Karpas-422 (cell line): ENCODE results near the gene ZFYVE19. TPM values are rescaled to one million over a fixed set of nuclear protein-coding genes. Genes with fewer than 3 reads are reported as not detected.

ENCODE experiments used
- DNase-seq: peaks from one replicate; pipeline ENCODE4 v3.0.0-alpha.2; 2015
- H2AFZ ChIP-seq: fragments of 200-600 bp; sonication (generic); 2 replicates; pipeline ENCODE4 v1.6.1; 2014; ENCODE audit warnings: antibody characterized with exemption, low read length, mixed read lengths
- H3K27ac ChIP-seq: fragments of 200-600 bp; sonication (generic); 2 replicates; pipeline ENCODE4 v1.5.1; 2014; ENCODE audit warnings: mild to moderate bottlenecking, low read length, moderate library complexity
- H3K27me3 ChIP-seq: fragments of 200-600 bp; sonication (generic); 2 replicates; pipeline ENCODE4 v1.6.1; 2014; ENCODE audit warnings: low read length, mixed read lengths
- H3K36me3 ChIP-seq: fragments of 200-600 bp; sonication (generic); 2 replicates; pipeline ENCODE4 v1.6.1; 2014; ENCODE audit warnings: low read length, mixed read lengths; ENCODE audit not compliant: insufficient read depth
- H3K4me1 ChIP-seq: fragments of 200-600 bp; sonication (generic); 2 replicates; pipeline ENCODE4 v1.6.1; 2014; ENCODE audit warnings: mild to moderate bottlenecking, low read length, mixed read lengths
- H3K4me2 ChIP-seq: fragments of 200-600 bp; sonication (generic); 2 replicates; pipeline ENCODE4 v1.6.1; 2014; ENCODE audit warnings: low read length, low read depth, mild to moderate bottlenecking; ENCODE audit not compliant: poor library complexity, severe bottlenecking
- H3K4me3 ChIP-seq: fragments of 200-600 bp; sonication (generic); 2 replicates; pipeline ENCODE4 v1.5.1; 2014; ENCODE audit warnings: mild to moderate bottlenecking, antibody characterized with exemption, low read length, mixed read lengths
- H3K79me2 ChIP-seq: fragments of 200-600 bp; sonication (generic); 2 replicates; pipeline ENCODE4 v1.6.1; 2014; ENCODE audit warnings: mild to moderate bottlenecking, low read length, mixed read lengths
- H3K9ac ChIP-seq: fragments of 200-600 bp; sonication (generic); 2 replicates; pipeline ENCODE4 v1.6.0; 2014; ENCODE audit warnings: low read length
- H3K9me2 ChIP-seq: fragments of 200-600 bp; sonication (generic), shearing (Covaris generic); replicated peaks from 2 replicates; pipeline ENCODE4 v1.6.0; 2014; ENCODE audit warnings: mild to moderate bottlenecking, low read length, moderate library complexity; ENCODE audit not compliant: insufficient read depth
- H3K9me3 ChIP-seq: fragments of 300-700, 200-600 bp; sonication (generic); 2 replicates; pipeline ENCODE4 v1.6.1; 2014; ENCODE audit warnings: low read length, mixed read lengths
- H4K20me1 ChIP-seq: fragments of 200-600 bp; sonication (generic); 2 replicates; pipeline ENCODE4 v1.6.1; 2014; ENCODE audit warnings: mild to moderate bottlenecking, antibody characterized with exemption, low read length, low read depth; ENCODE audit not compliant: insufficient read depth
- total RNA-seq: library from RNA; depleted of rRNA; stranded (reverse); fragments of >200 nt; shearing (Covaris generic); gene quantifications from 2 replicates; pipeline ENCODE4 v1.2.3, GENCODE V29; 2014; ENCODE audit warnings: low replicate concordance

Gene ZFYVE19
- total RNA-seq, 1 experiment from 2014 or later = 14.5 TPM

- peaks cover 14% of the 10 kb centered on the region for H3K4me1 ChIP-seq
- DNase-seq = no peak
- H3K4me2 ChIP-seq = no peak overlapping the region
- H3K9ac ChIP-seq = no peak overlapping the region
- no peak overlapping the region for H3K27ac ChIP-seq
- no peaks in the 10 kb centered on the region for H3K36me3 ChIP-seq
- H3K9me2 ChIP-seq = no peaks in the 10 kb centered on the region
- no peaks in the 10 kb centered on the region for H3K9me3 ChIP-seq
- H4K20me1 ChIP-seq = no peaks in the 10 kb centered on the region
- no peaks in the 10 kb centered on the region for H3K79me2 ChIP-seq
- H3K27me3 ChIP-seq = no peaks in the 10 kb centered on the region
- H3K4me3 ChIP-seq = no peak overlapping the region
- no peak overlapping the region for H2AFZ ChIP-seq
Measured at GRCh38 chr15:40850576-40851112, 43.8 kb downstream of the ZFYVE19 start.

GRCh38 chr15:40852529-40852928 lies 45.6 kb downstream of the ZFYVE19 start:
- H3K36me3 ChIP-seq = no peaks in the 10 kb centered on the region
- H4K20me1 ChIP-seq = no peaks in the 10 kb centered on the region
- no peak overlapping the region for H3K27ac ChIP-seq
- no peak overlapping the region for H2AFZ ChIP-seq
- H3K4me1 ChIP-seq = peaks cover 7% of the 10 kb centered on the region
- DNase-seq = no peak
- H3K9me3 ChIP-seq = no peaks in the 10 kb centered on the region
- H3K9ac ChIP-seq = no peak overlapping the region
- H3K4me3 ChIP-seq = no peak overlapping the region
- H3K4me2 ChIP-seq = no peak overlapping the region
- no peaks in the 10 kb centered on the region for H3K79me2 ChIP-seq
- no peaks in the 10 kb centered on the region for H3K27me3 ChIP-seq
- H3K9me2 ChIP-seq = no peaks in the 10 kb centered on the region

- Histone ChIP-seq H3K9ac (no peak overlapping the region), H4K20me1 (no peaks in the 10 kb centered on the region), H3K4me3 (no peak overlapping the region), H2AFZ (no peak overlapping the region), H3K9me3 (no peaks in the 10 kb centered on the region), H3K27ac (no peak overlapping the region), H3K36me3 (no peaks in the 10 kb centered on the region), H3K4me1 (peaks cover 13% of the 10 kb centered on the region), H3K9me2 (no peaks in the 10 kb centered on the region), H3K27me3 (no peaks in the 10 kb centered on the region), H3K79me2 (no peaks in the 10 kb centered on the region), H3K4me2 (no peak overlapping the region)
- no peak for DNase-seq
Measured at GRCh38 chr15:40853241-40853890, 46.5 kb downstream of the ZFYVE19 start.

- no peak overlapping the region for H3K9ac ChIP-seq
- no peak for DNase-seq
- H3K4me3 ChIP-seq = no peak overlapping the region
Measured at GRCh38 chr15:40854161-40854560, 47.3 kb downstream of the ZFYVE19 start.

GRCh38 chr15:40855706-40856234 lies 48.9 kb downstream of the ZFYVE19 start:
- H3K4me3 ChIP-seq = no peak overlapping the region
- H3K4me1 ChIP-seq = peaks cover 25% of the 10 kb centered on the region
- H3K4me2 ChIP-seq = no peak overlapping the region
- DNase-seq = no peak
- H3K27ac ChIP-seq = no peak overlapping the region
- no peaks in the 10 kb centered on the region for H3K27me3 ChIP-seq
- H4K20me1 ChIP-seq = no peaks in the 10 kb centered on the region
- H3K9ac ChIP-seq = no peak overlapping the region
- no peaks in the 10 kb centered on the region for H3K79me2 ChIP-seq
- H2AFZ ChIP-seq = no peak overlapping the region
- H3K9me3 ChIP-seq = no peaks in the 10 kb centered on the region
- no peaks in the 10 kb centered on the region for H3K9me2 ChIP-seq
- no peaks in the 10 kb centered on the region for H3K36me3 ChIP-seq

More at GRCh38 chr15:40854161-40854560, 47.3 kb downstream of the ZFYVE19 start:
- Histone ChIP-seq H3K4me2 (no peak overlapping the region), H3K9me3 (no peaks in the 10 kb centered on the region), H3K9me2 (no peaks in the 10 kb centered on the region), H3K4me1 (peaks cover 20% of the 10 kb centered on the region), H3K27ac (no peak overlapping the region), H2AFZ (no peak overlapping the region), H4K20me1 (no peaks in the 10 kb centered on the region), H3K36me3 (no peaks in the 10 kb centered on the region), H3K79me2 (no peaks in the 10 kb centered on the region), H3K27me3 (no peaks in the 10 kb centered on the region)

GRCh38 chr15:40856746-40857145 lies 49.9 kb downstream of the ZFYVE19 start:
- H3K4me3 ChIP-seq = no peak overlapping the region
- H3K27me3 ChIP-seq = no peaks in the 10 kb centered on the region
- no peak for DNase-seq
- peak overlapping the region; percentile 57; the same call in 1 of the 2 replicates for H2AFZ ChIP-seq
- no peak overlapping the region for H3K9ac ChIP-seq
- no peaks in the 10 kb centered on the region for H4K20me1 ChIP-seq
- peaks cover 25% of the 10 kb centered on the region for H3K4me1 ChIP-seq
- no peak overlapping the region for H3K27ac ChIP-seq
- H3K4me2 ChIP-seq = no peak overlapping the region
- H3K9me3 ChIP-seq = no peaks in the 10 kb centered on the region
- no peaks in the 10 kb centered on the region for H3K36me3 ChIP-seq
- H3K79me2 ChIP-seq = no peaks in the 10 kb centered on the region
- H3K9me2 ChIP-seq = no peaks in the 10 kb centered on the region

GRCh38 chr15:40857601-40858341 lies 50.9 kb downstream of the ZFYVE19 start:
- peak; percentile 95 for DNase-seq
- Histone ChIP-seq H3K9ac (peak overlapping the region; percentile 63), H3K27me3 (no peaks in the 10 kb centered on the region), H3K79me2 (no peaks in the 10 kb centered on the region), H3K9me2 (no peaks in the 10 kb centered on the region), H4K20me1 (no peaks in the 10 kb centered on the region), H3K4me2 (peak overlapping the region; percentile 73), H3K4me1 (peaks cover 25% of the 10 kb centered on the region), H2AFZ (peak overlapping the region; percentile 90), H3K9me3 (no peaks in the 10 kb centered on the region), H3K4me3 (peak overlapping the region; percentile 57), H3K27ac (peak overlapping the region; percentile 78), H3K36me3 (no peaks in the 10 kb centered on the region)

- Histone ChIP-seq H4K20me1 (no peaks in the 10 kb centered on the region), H3K9me3 (no peaks in the 10 kb centered on the region), H3K4me1 (peaks cover 25% of the 10 kb centered on the region), H3K79me2 (no peaks in the 10 kb centered on the region), H3K9ac (peak overlapping the region; percentile 63), H3K27me3 (no peaks in the 10 kb centered on the region), H3K36me3 (no peaks in the 10 kb centered on the region), H2AFZ (peak overlapping the region; percentile 90; the same call in 1 of the 2 replicates), H3K4me2 (peak overlapping the region; percentile 73), H3K27ac (peak overlapping the region; percentile 78), H3K4me3 (peak overlapping the region; percentile 57), H3K9me2 (no peaks in the 10 kb centered on the region)
- DNase-seq = no peak
Measured at GRCh38 chr15:40858706-40859105, 51.8 kb downstream of the ZFYVE19 start.
